HG02642 (cell line): ENCODE results near the gene COL4A2.

Experiments used
- ATAC-seq: cut with Tn5 transposase; IDR thresholded peaks from one replicate; pipeline ENCODE4 v1.9.1; 2021; ENCODE audit warnings: mild to moderate bottlenecking; ENCODE audit not compliant: unreplicated experiment, poor library complexity

COL4A2 gene

GRCh38 chr13:110499621-110500281 is 192.7 kb downstream of the COL4A2 start:
- ATAC-seq = no peak

GRCh38 chr13:110500341-110500740 is 193.3 kb downstream of the COL4A2 start:
- ATAC-seq = no peak

GRCh38 chr13:110501188-110501587 is 194.1 kb downstream of the COL4A2 start:
- ATAC-seq = no peak

GRCh38 chr13:110503037-110503901 is 196.2 kb downstream of the COL4A2 start:
- ATAC-seq = no peak

DNA sequence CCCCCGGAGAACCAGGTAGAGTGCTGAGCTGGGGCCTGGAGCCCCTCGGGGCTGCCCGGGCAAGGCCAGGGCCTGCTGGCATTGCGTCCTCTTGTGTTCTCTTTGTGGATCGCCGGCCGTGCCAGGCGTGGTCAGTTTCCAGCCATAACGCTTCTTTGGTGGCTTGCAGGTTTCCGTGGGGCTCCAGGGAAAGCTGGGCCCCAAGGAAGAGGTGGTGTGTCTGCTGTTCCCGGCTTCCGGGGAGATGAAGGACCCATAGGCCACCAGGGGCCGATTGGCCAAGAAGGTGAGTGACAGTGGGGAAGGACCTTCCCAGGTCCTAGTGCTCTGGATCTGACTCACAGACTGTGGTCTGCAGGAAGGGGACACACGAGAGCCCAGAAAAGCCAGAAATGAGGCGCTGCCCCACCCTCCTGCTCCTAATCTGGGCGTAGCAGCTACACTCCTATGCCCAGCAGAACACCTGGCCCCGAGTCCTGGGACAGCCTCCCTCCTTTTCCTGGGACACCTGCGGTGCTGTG is 197.0 kb downstream of the COL4A2 start:
- no peak for ATAC-seq

- no peak for ATAC-seq
Observed at GRCh38 chr13:110505594-110505993, 198.5 kb downstream of the COL4A2 start.

- no peak for ATAC-seq
Observed at GRCh38 chr13:110506396-110506795, 199.3 kb downstream of the COL4A2 start.

- ATAC-seq = no peak
Observed at GRCh38 chr13:110506859-110507566, 199.9 kb downstream of the COL4A2 start.

- ATAC-seq = no peak
Observed at GRCh38 chr13:110507678-110508381, 200.7 kb downstream of the COL4A2 start.

DNA sequence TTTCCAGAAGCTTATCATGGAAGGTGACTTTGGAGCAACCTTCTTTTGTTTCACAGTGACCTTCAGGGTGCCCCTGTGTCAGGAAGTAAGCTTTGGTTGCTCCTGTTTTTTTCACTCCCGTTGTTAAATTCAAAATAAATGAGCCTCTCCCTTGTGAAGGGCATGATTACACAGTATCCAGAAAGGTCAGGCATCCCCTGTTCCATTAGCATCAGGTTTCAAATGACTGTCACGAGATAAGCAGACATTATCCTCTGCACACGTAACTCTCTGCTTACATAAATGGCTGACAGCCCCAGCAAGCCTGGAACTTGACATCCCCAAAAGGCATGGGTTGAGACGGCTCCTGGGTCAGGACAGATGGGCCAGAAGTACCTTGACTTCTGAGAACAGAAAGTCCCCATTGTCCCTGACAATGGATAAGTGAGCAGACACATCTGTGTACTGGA is 202.4 kb downstream of the COL4A2 start:
- no peak for ATAC-seq

- ATAC-seq = no peak
Observed at GRCh38 chr13:110509971-110510786, 203.1 kb downstream of the COL4A2 start.

- no peak for ATAC-seq
Observed at GRCh38 chr13:110511509-110512181, 204.6 kb downstream of the COL4A2 start.

GRCh38 chr13:110512198-110512740 is 205.2 kb downstream of the COL4A2 start:
- ATAC-seq = no peak

DNA sequence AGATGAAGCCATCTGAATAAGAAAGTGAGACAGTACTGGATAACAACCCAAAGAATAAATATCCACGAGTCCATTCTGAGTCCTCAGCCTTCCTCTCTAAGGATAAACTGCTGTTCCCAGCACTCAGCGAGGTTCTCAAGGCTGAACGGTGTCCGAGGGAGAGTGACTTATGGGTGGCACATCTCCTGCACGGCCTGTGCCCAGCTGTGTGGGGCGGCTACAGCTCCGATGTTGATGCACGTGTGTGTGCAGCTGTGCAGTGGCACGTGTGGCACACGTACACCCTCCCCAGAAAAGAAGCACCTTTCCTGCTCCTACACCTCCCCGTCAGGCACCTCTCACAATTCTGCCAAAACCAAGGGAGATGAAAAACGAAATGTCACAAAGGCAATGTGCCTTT is 209.4 kb downstream of the COL4A2 start:
- ATAC-seq = no peak

DNA sequence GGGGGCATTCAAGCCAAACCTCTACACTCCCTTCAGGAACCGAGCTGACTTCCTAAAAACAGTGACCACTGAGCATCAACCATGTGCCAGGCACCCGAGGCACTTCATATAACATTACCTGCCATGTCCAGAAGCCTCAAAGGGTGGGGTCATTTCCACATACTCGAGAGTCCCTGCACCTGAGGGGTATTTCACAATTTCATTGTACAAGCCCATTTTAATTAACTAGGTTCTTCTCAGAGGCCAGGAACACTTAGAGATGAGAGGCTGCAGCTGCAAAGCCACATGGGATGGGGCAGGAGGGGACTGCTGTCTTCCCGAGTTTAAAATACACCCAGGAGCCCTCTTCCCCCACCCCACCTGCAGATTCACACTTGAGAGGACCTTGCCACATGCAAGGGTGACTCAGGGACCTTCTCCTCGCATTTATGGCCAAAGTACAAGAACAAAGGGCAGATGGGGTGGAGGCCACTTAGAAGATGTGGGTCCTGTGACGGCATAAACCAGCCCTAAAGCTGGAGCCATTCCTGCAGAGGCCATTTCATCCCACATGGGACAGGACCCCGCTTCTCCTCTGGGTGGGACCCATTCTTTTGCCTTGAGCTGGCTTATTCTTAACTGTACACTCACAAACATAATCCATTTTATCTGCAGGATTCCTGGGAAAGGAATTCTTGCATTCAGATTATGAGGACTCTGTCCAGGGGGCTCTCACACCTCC is 210.6 kb downstream of the COL4A2 start:
- no peak for ATAC-seq

DNA sequence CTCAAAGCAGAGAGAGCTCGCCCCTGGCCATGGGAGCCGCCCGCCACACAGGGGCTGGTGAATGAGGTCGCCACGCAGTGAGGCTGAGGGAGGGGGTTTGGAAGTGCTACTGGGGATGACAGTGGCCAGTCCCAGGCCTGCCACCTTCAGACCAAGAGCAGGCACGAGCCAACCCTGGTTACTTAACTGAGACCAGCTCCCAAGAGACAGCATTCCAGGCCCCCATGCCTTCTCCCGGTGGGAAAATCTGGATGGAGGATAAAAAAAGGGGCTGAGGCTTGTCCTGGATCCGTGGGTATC is 211.1 kb downstream of the COL4A2 start:
- no peak for ATAC-seq

DNA sequence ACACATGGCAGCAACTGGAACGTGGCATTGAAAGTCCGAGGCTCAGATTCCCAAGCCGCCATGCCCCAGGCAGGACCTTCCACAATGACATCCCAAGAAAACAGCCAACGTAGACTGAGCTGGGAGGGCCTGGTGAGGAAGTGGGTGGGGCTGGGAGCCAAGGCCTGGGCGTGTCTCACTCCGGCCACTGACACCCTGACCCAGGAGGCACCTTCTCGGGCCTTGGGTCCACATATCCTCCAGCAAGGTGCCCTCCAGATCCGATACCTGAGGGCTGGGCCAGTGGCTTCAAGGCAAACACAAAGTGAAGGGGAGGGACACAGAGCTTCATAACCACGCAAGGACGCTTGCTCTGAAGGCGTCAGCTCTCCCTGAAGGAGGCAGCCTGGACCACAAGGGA is 211.5 kb downstream of the COL4A2 start:
- ATAC-seq = no peak

- no peak for ATAC-seq
Observed at GRCh38 chr13:110519046-110519445, 212.0 kb downstream of the COL4A2 start.
